LNCAP (cell line): ENCODE results near the gene ADAM22.

Source experiments
- CTCF ChIP-seq: fragments of 450-650 bp; IDR thresholded peaks from 2 replicates; pipeline ENCODE4 v1.5.1; 2017; ENCODE audit warnings: mild to moderate bottlenecking

The ADAM22 gene

GRCh38 chr7:88153378-88153777 lies 219.3 kb downstream of the ADAM22 start:
- TF ChIP-seq CTCF, result no peak

DNA sequence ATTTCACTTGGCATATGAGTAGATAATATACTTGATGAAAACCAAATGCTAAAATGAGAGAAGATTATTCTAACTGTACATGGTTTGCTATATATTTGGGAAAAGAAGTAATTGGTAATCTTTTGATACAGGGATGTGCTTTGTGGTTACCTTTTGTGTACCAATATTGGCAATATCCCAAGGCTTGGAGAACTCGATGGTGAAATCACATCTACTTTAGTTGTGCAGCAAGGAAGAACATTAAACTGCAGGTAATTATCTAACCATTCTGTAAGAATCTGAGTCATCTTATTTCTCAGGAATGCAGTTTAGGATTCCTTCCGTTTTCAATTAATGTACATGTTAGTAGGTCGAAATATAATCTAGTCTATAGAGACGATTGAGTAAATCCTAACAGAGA lies 221.7 kb downstream of the ADAM22 start:
- no peak for TF ChIP-seq CTCF

GRCh38 chr7:88156356-88156755 lies 222.3 kb downstream of the ADAM22 start:
- no peak for TF ChIP-seq CTCF

DNA sequence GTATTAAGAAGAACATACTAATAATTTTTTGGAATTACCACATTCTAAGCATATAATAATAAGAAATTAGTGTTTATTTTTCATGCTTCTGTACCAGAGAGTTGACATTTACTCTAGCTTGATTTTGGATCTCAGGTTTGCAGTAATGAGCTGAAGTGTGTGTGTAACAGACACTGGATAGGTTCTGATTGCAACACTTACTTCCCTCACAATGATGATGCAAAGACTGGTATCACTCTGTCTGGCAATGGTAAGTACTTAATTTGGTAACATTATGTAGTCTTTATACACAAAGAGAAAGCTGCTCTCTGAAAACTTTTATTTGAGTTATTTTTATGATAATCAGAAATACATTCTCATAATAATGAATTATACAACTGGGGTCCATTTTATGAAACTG lies 231.6 kb downstream of the ADAM22 start:
- TF ChIP-seq CTCF, result no peak

- TF ChIP-seq CTCF, result no peak
Observed at GRCh38 chr7:88167223-88167622, 233.2 kb downstream of the ADAM22 start.

- TF ChIP-seq CTCF, result no peak
Observed at GRCh38 chr7:88167721-88168120, 233.7 kb downstream of the ADAM22 start.

- TF ChIP-seq CTCF, result peak; percentile 67
Observed at GRCh38 chr7:88169717-88170320, 235.8 kb downstream of the ADAM22 start.

DNA sequence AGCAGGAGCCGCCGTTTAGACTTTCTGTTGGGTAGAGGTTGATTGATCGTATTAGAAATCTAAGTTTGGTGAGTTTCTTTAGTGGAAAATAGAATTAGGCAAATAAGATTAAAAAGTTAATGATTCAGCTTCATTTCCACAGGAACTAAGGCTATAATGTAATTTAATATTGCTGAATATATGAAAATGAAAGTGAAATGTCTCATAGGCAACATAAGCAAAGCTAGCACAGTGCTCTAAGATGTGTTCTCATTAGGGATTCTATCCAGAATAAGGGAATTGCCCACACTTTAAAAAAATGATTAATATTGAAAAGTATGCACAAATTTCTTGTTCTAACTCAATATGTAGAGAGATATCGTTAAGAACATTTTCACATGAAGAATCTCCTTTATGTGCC lies 238.8 kb downstream of the ADAM22 start:
- TF ChIP-seq CTCF, result no peak
